GM21528 (cell line): Measurements from ENCODE around the gene RP2.

Source experiments
- ATAC-seq: cut with Tn5 transposase; IDR thresholded peaks from one replicate; pipeline ENCODE4 v1.9.1; 2021; ENCODE audit warnings: mild to moderate bottlenecking, moderate library complexity; ENCODE audit not compliant: unreplicated experiment, low FRiP score

RP2 gene

GRCh38 chrX:46836701-46837557, at the start of gene RP2:
RP2 (plus strand) TSS chrX:46837043; CDS start chrX:46837101, 58 bp downstream.
- peak; percentile 96 for ATAC-seq

- ATAC-seq = no peak
These were observed 47.9 kb upstream of the RP2 start for GRCh38 chrX:46788902-46789301.

DNA sequence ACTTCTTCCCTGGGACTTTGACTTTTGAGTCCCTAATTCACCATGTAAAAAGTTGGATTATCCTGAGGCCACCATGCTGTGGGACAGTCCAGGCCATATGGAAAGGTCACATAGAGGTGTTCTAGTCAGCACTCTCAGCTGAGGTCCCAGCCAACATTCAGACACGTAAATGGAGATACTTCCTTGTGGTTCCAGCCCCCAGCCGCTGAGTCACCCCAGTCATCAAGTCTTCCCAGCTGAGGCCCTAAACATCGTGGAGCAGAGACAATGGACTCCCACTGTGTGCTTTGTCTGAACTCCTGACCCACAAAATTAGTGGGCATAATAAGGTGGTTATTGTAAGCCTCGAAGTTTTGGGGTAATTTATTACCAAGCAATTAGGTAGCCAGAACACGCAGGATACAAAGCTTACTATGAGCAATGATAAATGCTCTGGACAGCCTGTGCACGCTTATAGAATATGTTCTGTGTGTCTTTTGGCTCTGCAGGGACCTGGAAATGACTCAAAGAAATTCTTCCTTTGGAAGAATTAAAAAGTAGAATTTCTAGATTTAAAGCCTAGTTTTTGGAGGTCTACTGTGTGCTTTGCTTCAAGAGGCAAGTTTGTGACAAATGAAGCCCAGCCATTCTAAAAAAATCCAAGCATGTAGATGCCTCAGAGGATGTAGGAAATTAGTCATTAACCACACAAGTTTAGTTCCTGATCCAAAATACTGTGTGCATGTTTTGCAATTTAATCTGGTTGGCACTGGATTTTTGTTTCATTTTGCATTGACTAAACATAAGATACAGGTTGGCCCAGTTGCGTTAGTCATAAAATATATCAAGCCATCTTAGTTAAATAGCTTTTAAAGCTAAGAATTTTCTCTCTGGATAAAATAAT, 44.7 kb upstream of the RP2 start:
- ATAC-seq = no peak

DNA sequence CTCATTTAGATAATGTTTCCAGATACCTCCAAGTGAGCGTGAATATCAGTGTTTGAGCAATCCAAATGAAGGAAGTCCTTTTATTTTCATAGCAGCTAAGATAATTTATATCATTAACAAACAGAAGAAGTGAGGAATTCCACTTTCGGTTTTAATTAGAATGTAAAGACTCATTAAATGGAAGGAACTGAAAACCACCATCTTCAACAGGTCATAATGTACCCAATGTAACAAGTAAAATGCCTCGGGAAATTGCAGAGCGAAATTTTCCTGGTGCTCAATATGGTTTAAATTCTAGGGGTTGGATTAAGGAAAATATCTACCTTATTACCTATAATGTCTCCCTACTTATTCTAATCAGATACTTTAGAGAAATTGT, 44.0 kb upstream of the RP2 start:
- no peak for ATAC-seq

DNA sequence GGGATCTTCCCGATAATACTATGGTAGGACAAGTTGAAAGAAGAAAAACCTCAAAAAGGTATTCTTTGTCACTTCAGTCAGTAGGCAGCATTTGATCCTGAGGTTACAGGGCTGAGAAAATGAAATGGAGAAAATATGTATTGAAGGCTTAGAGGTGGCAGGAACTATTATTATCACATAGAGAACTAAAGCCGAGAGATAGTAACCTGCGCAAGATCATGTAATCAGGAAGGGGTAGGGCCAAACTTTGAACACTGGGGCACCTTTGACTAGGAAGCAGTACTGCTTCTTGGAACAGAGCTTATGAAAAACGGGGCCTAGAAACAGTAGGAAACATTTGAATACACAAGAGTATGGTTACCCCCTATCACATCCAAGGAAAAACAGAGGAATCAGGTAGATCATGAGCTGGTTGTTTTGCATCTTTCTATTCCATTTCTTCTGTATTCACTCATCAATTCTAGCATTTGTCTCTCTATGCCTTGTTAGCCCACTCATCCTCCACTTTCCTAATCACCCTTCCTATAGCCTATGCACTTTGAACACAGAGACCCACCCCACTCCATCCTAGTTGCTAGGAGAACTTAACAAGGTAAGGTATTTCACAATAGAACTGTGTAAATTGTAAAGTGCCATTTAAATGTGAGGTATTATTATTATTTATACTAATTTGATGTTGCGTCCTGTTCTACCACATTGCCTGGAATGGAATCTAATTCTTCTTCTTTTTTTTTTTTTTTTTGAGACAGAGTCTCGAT, 43.3 kb upstream of the RP2 start:
- ATAC-seq = no peak

DNA sequence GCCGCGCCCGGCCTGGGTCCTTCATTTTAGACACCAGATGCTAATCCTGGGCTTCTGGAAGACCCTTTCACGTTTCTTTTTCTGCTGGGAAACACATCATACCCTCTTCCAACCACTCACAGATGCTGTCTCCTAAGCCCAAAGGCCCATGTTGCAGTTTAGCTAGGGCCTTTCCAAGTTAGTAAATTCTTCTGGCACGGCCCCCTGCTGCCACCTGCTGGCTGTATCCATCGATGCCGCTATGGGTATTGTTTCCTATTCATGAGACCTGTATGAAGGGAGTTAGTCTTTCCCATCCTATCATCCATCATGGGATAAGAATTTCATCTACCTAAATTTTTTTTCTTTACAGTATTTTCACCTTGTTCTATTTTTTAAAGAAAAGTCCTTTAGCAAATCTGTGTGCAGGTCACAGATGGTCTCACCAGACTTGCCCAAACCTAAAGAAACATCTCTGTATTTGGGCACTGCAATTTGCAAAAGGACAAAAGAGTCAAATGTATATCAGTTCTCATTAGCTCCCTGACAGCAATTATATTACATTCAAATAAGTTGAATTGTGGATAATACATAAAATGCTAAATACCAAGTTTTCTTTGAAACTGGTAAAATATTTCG, 40.2 kb upstream of the RP2 start:
- no peak for ATAC-seq

GRCh38 chrX:46803140-46803539, 33.7 kb upstream of the RP2 start:
- no peak for ATAC-seq

DNA sequence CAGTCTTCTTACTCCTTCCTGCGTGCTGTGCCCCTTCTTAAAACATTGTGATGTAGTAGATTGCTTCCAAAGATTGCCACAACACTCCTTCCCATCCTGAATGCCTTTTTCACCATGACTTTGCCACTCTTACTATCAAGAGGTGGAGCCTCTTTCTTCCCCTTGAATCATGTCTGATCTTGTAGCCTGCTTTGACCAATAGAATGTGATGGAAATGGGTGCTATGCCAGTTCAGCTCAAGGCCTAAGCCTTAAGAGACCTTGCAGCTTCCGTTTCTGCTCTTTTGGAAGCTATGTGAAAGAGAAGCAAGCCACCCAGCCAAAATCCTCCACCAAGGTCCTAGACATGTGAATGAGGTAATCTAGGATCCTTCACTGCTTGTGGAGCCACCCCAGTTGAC, 31.6 kb upstream of the RP2 start:
- ATAC-seq = no peak

DNA sequence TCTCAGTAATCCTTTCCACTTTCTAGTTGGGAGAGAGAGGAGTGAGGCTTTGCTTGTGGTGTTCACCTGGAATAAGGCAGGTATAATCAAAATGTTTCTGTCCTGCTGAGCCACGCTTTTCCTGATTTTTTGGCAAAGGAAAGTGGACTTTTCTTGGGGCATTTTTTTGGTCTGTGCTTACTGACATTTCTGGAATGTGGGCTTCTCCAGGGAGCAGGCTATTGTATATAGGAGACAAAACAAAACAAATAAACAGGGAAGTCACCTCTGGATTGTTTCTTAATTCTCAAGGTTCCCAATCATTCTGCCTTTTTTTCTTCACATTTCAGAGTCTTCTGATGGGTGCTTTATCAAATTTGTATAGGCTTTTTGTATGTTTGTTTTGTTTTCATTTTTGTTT, 25.7 kb upstream of the RP2 start:
- no peak for ATAC-seq

GRCh38 chrX:46812445-46812844, 24.4 kb upstream of the RP2 start:
- ATAC-seq = no peak

GRCh38 chrX:46814966-46815365, 21.9 kb upstream of the RP2 start:
- no peak for ATAC-seq

GRCh38 chrX:46819136-46819535, 17.7 kb upstream of the RP2 start:
- no peak for ATAC-seq

DNA sequence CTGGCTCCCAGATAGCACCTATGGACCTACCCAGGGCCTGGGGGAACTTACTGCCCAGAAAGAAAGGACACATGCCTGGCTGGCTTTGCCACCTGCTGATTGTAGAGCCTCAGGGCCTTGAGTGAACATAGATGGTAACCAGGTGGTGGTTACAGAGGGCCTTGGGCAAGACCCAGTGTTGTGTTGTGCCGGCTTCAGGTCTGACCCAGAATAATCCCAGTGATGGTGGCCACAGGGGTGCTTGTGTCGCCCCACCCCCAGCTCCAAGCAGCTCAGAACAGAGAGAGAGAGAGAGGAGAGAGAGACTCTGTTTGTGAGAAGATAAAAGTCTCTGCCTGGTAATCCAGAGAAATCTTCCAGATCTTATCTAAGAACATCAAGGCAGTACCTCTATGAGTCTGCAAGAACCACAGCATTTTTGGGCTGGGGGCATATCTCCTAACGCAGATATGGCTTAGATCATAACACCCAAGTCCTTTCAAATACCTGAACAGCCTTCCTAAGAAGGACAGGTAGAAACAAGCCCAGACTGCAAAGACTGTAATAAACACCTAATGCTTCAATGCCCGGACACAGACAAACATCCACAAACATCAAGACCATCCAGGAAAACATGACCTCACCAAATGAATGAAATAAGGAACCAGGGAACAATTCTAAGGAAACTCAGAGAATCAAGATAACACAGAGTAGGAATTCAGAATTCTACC, 16.3 kb upstream of the RP2 start:
- ATAC-seq = no peak

DNA sequence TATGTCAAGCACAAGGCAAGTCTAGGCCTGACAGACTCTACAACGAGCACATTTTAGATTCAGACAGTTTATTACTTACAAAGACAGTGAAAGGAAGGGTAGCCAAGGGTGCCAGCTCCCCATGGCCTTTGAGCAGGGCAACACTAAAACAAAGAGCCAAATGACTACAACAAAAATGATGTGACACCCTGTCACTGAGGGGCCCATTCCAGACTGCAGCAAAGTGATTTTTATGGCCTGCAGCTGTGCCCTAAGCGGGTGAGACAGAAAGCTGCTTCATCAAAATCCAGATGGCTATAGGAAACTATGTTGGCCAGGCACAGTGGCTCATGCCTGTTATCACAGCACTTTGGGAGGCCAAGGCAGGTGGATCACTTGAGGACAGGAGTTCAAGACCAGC, 13.4 kb upstream of the RP2 start:
- ATAC-seq = no peak

GRCh38 chrX:46831765-46832327, 5.0 kb upstream of the RP2 start:
- ATAC-seq = no peak

DNA sequence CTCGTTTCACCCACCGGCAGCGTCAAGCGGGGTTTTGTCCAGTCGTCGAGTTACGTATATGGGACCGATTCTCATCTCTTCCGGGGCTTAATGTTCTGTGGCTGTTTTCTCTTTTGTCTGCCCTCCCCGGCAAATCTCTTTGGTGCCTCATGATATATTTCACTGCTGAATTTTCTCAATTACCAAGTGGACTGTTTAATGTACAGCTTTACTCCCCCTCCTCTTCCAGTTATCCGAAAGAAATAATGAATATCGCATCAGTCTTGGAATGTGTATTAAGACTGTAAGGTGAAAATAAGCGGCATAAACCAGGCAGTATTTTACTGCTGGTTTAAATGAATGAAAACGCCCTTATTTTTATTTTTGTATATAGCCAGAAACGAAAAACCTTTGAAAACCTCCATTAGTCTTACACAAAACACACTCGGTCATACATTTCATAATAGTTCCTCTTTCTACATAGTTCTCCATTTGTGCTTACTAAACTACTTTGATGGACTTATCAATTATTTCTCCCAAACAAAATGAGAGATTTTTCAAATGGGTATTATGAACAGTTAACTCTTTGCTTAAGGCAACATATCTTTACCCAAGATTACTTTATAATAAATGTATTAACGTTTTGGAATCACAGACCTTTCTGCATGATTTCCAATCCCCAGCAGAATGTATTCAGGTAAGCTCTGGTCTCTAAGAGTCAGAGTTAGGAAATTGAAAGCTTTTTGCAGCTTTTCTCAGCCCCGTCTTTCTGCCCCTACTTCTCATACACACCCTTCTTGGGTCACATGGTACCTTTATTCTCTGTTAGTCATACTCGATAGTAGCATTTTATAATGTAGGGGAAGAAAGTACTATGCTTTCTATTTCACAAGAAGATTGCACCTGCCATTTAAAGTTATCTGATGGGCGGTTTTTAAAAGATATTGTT, 979 bp downstream of the RP2 start:
- no peak for ATAC-seq

- ATAC-seq = no peak
These were observed 1.6 kb downstream of the RP2 start for GRCh38 chrX:46838486-46838870.

DNA sequence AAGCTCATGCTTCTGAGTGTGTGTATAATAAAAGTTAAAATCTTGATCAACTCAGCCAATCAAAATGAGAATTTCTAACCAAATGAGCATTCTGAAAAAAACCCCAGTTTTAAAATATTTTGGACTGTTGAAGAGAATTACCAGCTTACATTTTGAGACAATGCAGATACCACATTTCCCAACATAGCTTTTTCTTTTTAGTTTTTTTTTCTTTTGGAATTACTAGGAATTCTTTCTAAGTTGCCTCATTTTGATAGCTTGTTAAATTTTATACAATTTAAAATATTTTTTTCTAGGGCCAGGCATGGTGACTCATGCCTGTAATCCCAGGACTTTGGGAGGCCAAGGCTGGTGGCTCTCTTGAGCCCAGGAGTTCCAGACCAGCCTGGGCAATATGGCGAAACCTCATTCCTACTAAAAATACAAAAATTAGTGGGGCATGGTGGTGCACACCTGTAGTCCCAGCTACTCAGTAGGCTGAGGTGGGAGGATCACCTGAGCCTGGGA, 2.2 kb downstream of the RP2 start:
- no peak for ATAC-seq
